B cell (primary cell): ENCODE measurements around the gene TADA2A. TPM values are rescaled to one million over a fixed set of nuclear protein-coding genes. Genes with fewer than 3 reads are reported as not detected.
"Not testable (repeated sequence)": the region's sequence is repeated elsewhere in the genome, so short reads cannot be mapped to it uniquely, and the experiment has no call there.

ENCODE experiments used
- ATAC-seq: fragments of 200-7000 bp; cut with Tn5 transposase; one replicate; pipeline ENCODE4 v1.10.0; 2021; ENCODE audit warnings: low read depth, mild to moderate bottlenecking, moderate number of reproducible peaks, moderate library complexity
- CTCF ChIA-PET: fragments of 350-600 bp; sonication (Branson Sonifier 250); formaldehyde crosslinking; loops from one replicate; lab custom pipeline; 2021; ENCODE audit warnings: antibody characterized with exemption, inconsistent platforms; lab: Charles Lee
- POLR2A ChIA-PET: fragments of 350-600 bp; sonication (Branson Sonifier 250); formaldehyde crosslinking; loops from one replicate; lab custom pipeline; 2021; ENCODE audit warnings: antibody characterized with exemption; lab: Charles Lee
- DNase-seq: peaks from one replicate; pipeline ENCODE4 v3.0.0; 2013
- H2AFZ ChIP-seq: 2 replicates; pipeline ENCODE4 v1.6.1; 2012; ENCODE audit warnings: mild to moderate bottlenecking, low read depth, low read length; ENCODE audit not compliant: insufficient read depth, poor library complexity, severe bottlenecking
- H3K27ac ChIP-seq, 2 donors: 1 replicate in 1 of 2; 2 replicates in 1 of 2; pipeline ENCODE4 v1.5.1; 2012 to 2013; ENCODE audit warnings: low read length in 2 of 2, mild to moderate bottlenecking in 2 of 2, moderate library complexity in 1 of 2
- H3K27me3 ChIP-seq, 4 experiments: fragments of 200-600 bp in 1 of 4; sonication (generic) in 1 of 4; replicated peaks in 1 of 4; 1 replicate in 2 of 4; 2 replicates in 2 of 4; pipeline versions ENCODE4 v1.6.1 to v1.7.0; 2013 to 2016; ENCODE audit warnings: low read length in 3 of 4, mild to moderate bottlenecking in 2 of 4, mixed read lengths in 1 of 4, moderate library complexity in 1 of 4; ENCODE audit not compliant: insufficient read depth in 4 of 4, control insufficient read depth in 3 of 4; ENCODE audit errors: control extremely low read depth in 1 of 4
- H3K36me3 ChIP-seq, 2 experiments: replicated peaks in 1 of 2; 1 replicate in 1 of 2; 2 replicates in 1 of 2; pipeline versions ENCODE4 v1.6.1 to v1.7.1; 2013; ENCODE audit warnings: low read length in 1 of 2; ENCODE audit not compliant: insufficient read depth in 2 of 2, control insufficient read depth in 1 of 2; ENCODE audit errors: control extremely low read depth in 1 of 2, extremely low read depth in 1 of 2
- H3K4me1 ChIP-seq, 2 donors: fragments of 200-600 bp in 1 of 2; sonication (generic) in 1 of 2; 1 replicate in 1 of 2; 2 replicates in 1 of 2; pipeline versions ENCODE4 v1.5.1 to v1.6.1; 2013 to 2017; ENCODE audit warnings: low read length in 2 of 2; ENCODE audit not compliant: control insufficient read depth in 2 of 2, insufficient read depth in 2 of 2
- H3K4me2 ChIP-seq: replicated peaks from 2 replicates; pipeline ENCODE3; 2012; ENCODE audit warnings: mild to moderate bottlenecking, low read depth, low read length; ENCODE audit not compliant: poor library complexity, severe bottlenecking
- H3K4me3 ChIP-seq, 5 experiments: fragments of 200-600 bp in 1 of 5; sonication (generic) in 1 of 5; 1 replicate in 3 of 5; 2 replicates in 2 of 5; pipeline versions ENCODE4 v1.5.1 to v1.7.0; 2011 to 2016; ENCODE audit warnings: low read length in 4 of 5, mild to moderate bottlenecking in 4 of 5, low read depth in 2 of 5, control low read depth in 1 of 5, moderate library complexity in 1 of 5; ENCODE audit not compliant: insufficient read depth in 1 of 5; ENCODE audit errors: control extremely low read depth in 1 of 5, extremely low read depth in 1 of 5
- H3K79me2 ChIP-seq: fragments of 200-600 bp; sonication (generic); one replicate; pipeline ENCODE4 v1.6.0; 2016; ENCODE audit warnings: low read length; ENCODE audit not compliant: control insufficient read depth, insufficient read depth
- H3K9ac ChIP-seq: fragments of 200-600 bp; sonication (generic); 2 replicates; pipeline ENCODE4 v1.6.1; 2017; ENCODE audit warnings: mild to moderate bottlenecking, low read length, moderate library complexity
- H3K9me3 ChIP-seq, 3 donors: one replicate each; pipeline versions ENCODE4 v1.6.1 to v1.7.1; 2013; ENCODE audit warnings: low read length in 2 of 3; ENCODE audit not compliant: control insufficient read depth in 2 of 3, insufficient read depth in 1 of 3; ENCODE audit errors: control extremely low read depth in 1 of 3
- H4K20me1 ChIP-seq: 2 replicates; pipeline ENCODE4 v1.6.0; 2012; ENCODE audit warnings: mild to moderate bottlenecking, low read length; ENCODE audit not compliant: insufficient read depth, control insufficient read depth, poor library complexity, severe bottlenecking
- H3K27ac Mint-ChIP-seq: one replicate; pipeline ENCODE4 v1.8.0; 2021; ENCODE audit warnings: mixed read lengths
- H3K27me3 Mint-ChIP-seq: one replicate; pipeline ENCODE4 v1.8.0; 2021; ENCODE audit warnings: mixed read lengths
- H3K4me1 Mint-ChIP-seq: one replicate; pipeline ENCODE4 v1.8.0; 2021; ENCODE audit warnings: mixed read lengths
- H3K4me3 Mint-ChIP-seq: one replicate; pipeline ENCODE4 v1.8.0; 2021; ENCODE audit warnings: mixed read lengths
- H3K9me3 Mint-ChIP-seq: one replicate; pipeline ENCODE4 v1.8.0; 2022; ENCODE audit warnings: mixed read lengths; ENCODE audit not compliant: insufficient read depth
- CTCF ChIP-seq: fragments of 200-600 bp; IDR thresholded peaks from one replicate; pipeline ENCODE4 v1.8.0; 2022; ENCODE audit warnings: antibody characterized with exemption, mild to moderate bottlenecking
- EZH2 ChIP-seq: IDR thresholded peaks from 2 replicates; pipeline ENCODE4 v1.6.1; 2012; ENCODE audit warnings: borderline replicate concordance, low read depth, mild to moderate bottlenecking, moderate library complexity, low read length; ENCODE audit not compliant: insufficient read depth, poor library complexity, severe bottlenecking
- WGBS: methylation state at CpG from one replicate; pipeline ENCODE4 v1.1.5; 2013; ENCODE audit warnings: missing lambda C conversion rate; ENCODE audit not compliant: insufficient coverage; 5-methylcytosine and 5-hydroxymethylcytosine counted together
- intact Hi-C: fragments of 100-400 bp; cut with micrococcal nuclease; formaldehyde crosslinking; loops from one replicate; pipeline ENCODE4 v1.10.0; 2022
- polyA plus RNA-seq: library from polyadenylated mRNA; depleted of rRNA; stranded (reverse); fragments of >200 nt; gene quantifications from 2 replicates; pipeline ENCODE4 v1.2.3, GENCODE V29; 2012
- total RNA-seq, 2 donors: library from RNA; stranded (reverse); fragments of 120-200 nt in 1 of 2; gene quantifications; 1 replicate in 1 of 2; 2 replicates in 1 of 2; pipeline versions ENCODE4 v1.2.3 to v1.2.4, GENCODE V29; 2013 to 2022

Gene TADA2A
- total and polyA plus RNA-seq, 2 donors (not counting 1 experiment from before 2014, with no cell fraction given), result 10.9 to 43.3 TPM

- Histone ChIP-seq H3K36me3 (peaks cover 11 to 22% of the 10 kb centered on the region in 2 experiments), H4K20me1 (no peaks in the 10 kb centered on the region), H3K9ac (no peak overlapping the region), H3K4me1 (no peaks in the 10 kb centered on the region), H3K27me3 (no peaks in the 10 kb centered on the region), H3K4me3 (no peak overlapping the region), H3K4me2 (no peak overlapping the region), H3K79me2 (no peaks in the 10 kb centered on the region), H2AFZ (no peak overlapping the region), H3K27ac (no peak overlapping the region), H3K9me3 (no peaks in the 10 kb centered on the region)
- H3K27ac Mint-ChIP-seq, result no peak overlapping the region
- no peak for ATAC-seq
- ChIA-PET POLR2A (no interaction called here), CTCF (interaction anchor here (1.0 to 1.3 kb wide), 2 partner anchors 37 to 59 kb away, joined by 3 read pairs; no protein-coding TSS in a partner anchor)
- H3K4me1 Mint-ChIP-seq, result no peaks in the 10 kb centered on the region
- 97% methylated on average over 6 of the region's 6 CpGs for WGBS
- TF ChIP-seq CTCF (no peak), EZH2 (no peak)
- no peak for DNase-seq
- no peak overlapping the region for H3K4me3 Mint-ChIP-seq
- no peaks in the 10 kb centered on the region for H3K27me3 Mint-ChIP-seq
- intact Hi-C loops, result no loop called here
- H3K9me3 Mint-ChIP-seq, result no peaks in the 10 kb centered on the region
Observed at GRCh38 chr17:37450112-37450511, 43.4 kb downstream of the TADA2A start.

- H3K79me2 ChIP-seq, H3K9me3 Mint-ChIP-seq, H3K4me2 ChIP-seq, H3K4me3 Mint-ChIP-seq, H3K4me1 ChIP-seq, DNase-seq, H4K20me1 ChIP-seq, H3K27me3 Mint-ChIP-seq, H3K4me1 Mint-ChIP-seq, H3K4me3 ChIP-seq, H3K27ac Mint-ChIP-seq, H3K27ac ChIP-seq, H3K9me3 ChIP-seq, H3K9ac ChIP-seq, H2AFZ ChIP-seq, H3K27me3 ChIP-seq, CTCF ChIA-PET, intact Hi-C loops, ATAC-seq, POLR2A ChIA-PET: not testable (repeated sequence)
- no CpG with 5 or more reads among the region's 3 CpGs for WGBS
- H3K36me3 ChIP-seq, result peaks cover 8 to 11% of the 10 kb centered on the region in 2 experiments
Observed at GRCh38 chr17:37457801-37458200, 51.1 kb downstream of the TADA2A start.
